H1 (cell line): ENCODE measurements around the gene SNX24. TPM values are rescaled to one million over a fixed set of nuclear protein-coding genes. Genes with fewer than 3 reads are reported as not detected.

Experiments used
- JUND ChIP-seq: IDR thresholded peaks from 2 replicates; pipeline ENCODE4 v1.6.1; 2011; ENCODE audit warnings: mild to moderate bottlenecking, improper control_type of control experiment, low read length
- PHF8 ChIP-seq: fragments of 200-600 bp; sonication (generic); conservative IDR thresholded peaks from 2 replicates; pipeline ENCODE4 v1.7.1; 2012; ENCODE audit warnings: low read depth, mild to moderate bottlenecking, inconsistent platforms, low read length, moderate library complexity
- POLR2AphosphoS5 ChIP-seq: IDR thresholded peaks from 2 replicates; pipeline ENCODE4 v1.6.1; 2011; ENCODE audit warnings: low read depth, low read length
- TEAD4 ChIP-seq: IDR thresholded peaks from 2 replicates; pipeline ENCODE4 v1.6.1; 2012; ENCODE audit warnings: low read depth, low read length, inconsistent platforms, mixed read lengths
- polyA plus RNA-seq, 7 experiments: library from polyadenylated mRNA; depleted of rRNA in 3 of 7; stranded (reverse) in 5 of 7; unstranded in 2 of 7; fragments of >200 nt in 5 of 7; fragments of 200-250 nt in 2 of 7; gene quantifications; 1 replicate in 5 of 7; 2 replicates in 1 of 7; 4 replicates in 1 of 7; pipeline versions ENCODE4 v1.2.1 to v1.2.3, GENCODE V29; 2011 to 2013; ENCODE audit warnings: missing spikeins in 2 of 7, mixed read lengths in 2 of 7
- total RNA-seq: library from RNA; stranded (reverse); fragmentation: NEBNext Ultra II Directional; extraction: Animal tissue kit (Norgen Biotek cat#: 25700); gene quantifications from 2 replicates; pipeline ENCODE4 v1.2.1, GENCODE V29; 2021
- TF ChIP-seq, protein P1 (sequence below): fragments of 300-600 bp; sonication (generic); IDR thresholded peaks from 2 replicates; pipeline ENCODE4 v1.7.1; 2012; ENCODE audit warnings: low read length, moderate library complexity, mild to moderate bottlenecking, inconsistent platforms; ENCODE audit not compliant: insufficient replicate concordance

SNX24 gene
- total and polyA plus RNA-seq, 2 of the 8 experiments (the other 6 are each of a cell fraction or from before 2014, with no cell fraction given) = 7.3 to 14.3 TPM

DNA sequence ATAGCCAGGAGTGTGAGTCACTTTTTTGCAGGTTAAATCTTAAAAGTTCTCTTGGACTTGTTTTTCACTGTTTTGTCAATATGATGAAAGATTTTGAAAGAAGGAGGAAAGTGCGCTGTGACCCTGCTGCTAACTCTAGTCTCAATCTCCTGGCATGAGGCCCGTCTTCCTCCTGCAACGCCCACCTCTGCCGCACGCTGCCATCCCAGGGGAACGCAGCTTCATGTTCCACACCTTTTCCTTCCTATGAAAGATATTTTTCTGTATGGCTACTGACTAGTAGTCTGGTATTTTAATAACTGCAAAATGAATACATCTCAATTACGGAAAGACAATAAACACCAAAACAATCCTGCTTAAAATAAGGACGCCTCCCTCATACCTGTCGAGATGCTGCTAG, 182.8 kb downstream of the SNX24 start (continued):
- TF ChIP-seq, protein P1, sequence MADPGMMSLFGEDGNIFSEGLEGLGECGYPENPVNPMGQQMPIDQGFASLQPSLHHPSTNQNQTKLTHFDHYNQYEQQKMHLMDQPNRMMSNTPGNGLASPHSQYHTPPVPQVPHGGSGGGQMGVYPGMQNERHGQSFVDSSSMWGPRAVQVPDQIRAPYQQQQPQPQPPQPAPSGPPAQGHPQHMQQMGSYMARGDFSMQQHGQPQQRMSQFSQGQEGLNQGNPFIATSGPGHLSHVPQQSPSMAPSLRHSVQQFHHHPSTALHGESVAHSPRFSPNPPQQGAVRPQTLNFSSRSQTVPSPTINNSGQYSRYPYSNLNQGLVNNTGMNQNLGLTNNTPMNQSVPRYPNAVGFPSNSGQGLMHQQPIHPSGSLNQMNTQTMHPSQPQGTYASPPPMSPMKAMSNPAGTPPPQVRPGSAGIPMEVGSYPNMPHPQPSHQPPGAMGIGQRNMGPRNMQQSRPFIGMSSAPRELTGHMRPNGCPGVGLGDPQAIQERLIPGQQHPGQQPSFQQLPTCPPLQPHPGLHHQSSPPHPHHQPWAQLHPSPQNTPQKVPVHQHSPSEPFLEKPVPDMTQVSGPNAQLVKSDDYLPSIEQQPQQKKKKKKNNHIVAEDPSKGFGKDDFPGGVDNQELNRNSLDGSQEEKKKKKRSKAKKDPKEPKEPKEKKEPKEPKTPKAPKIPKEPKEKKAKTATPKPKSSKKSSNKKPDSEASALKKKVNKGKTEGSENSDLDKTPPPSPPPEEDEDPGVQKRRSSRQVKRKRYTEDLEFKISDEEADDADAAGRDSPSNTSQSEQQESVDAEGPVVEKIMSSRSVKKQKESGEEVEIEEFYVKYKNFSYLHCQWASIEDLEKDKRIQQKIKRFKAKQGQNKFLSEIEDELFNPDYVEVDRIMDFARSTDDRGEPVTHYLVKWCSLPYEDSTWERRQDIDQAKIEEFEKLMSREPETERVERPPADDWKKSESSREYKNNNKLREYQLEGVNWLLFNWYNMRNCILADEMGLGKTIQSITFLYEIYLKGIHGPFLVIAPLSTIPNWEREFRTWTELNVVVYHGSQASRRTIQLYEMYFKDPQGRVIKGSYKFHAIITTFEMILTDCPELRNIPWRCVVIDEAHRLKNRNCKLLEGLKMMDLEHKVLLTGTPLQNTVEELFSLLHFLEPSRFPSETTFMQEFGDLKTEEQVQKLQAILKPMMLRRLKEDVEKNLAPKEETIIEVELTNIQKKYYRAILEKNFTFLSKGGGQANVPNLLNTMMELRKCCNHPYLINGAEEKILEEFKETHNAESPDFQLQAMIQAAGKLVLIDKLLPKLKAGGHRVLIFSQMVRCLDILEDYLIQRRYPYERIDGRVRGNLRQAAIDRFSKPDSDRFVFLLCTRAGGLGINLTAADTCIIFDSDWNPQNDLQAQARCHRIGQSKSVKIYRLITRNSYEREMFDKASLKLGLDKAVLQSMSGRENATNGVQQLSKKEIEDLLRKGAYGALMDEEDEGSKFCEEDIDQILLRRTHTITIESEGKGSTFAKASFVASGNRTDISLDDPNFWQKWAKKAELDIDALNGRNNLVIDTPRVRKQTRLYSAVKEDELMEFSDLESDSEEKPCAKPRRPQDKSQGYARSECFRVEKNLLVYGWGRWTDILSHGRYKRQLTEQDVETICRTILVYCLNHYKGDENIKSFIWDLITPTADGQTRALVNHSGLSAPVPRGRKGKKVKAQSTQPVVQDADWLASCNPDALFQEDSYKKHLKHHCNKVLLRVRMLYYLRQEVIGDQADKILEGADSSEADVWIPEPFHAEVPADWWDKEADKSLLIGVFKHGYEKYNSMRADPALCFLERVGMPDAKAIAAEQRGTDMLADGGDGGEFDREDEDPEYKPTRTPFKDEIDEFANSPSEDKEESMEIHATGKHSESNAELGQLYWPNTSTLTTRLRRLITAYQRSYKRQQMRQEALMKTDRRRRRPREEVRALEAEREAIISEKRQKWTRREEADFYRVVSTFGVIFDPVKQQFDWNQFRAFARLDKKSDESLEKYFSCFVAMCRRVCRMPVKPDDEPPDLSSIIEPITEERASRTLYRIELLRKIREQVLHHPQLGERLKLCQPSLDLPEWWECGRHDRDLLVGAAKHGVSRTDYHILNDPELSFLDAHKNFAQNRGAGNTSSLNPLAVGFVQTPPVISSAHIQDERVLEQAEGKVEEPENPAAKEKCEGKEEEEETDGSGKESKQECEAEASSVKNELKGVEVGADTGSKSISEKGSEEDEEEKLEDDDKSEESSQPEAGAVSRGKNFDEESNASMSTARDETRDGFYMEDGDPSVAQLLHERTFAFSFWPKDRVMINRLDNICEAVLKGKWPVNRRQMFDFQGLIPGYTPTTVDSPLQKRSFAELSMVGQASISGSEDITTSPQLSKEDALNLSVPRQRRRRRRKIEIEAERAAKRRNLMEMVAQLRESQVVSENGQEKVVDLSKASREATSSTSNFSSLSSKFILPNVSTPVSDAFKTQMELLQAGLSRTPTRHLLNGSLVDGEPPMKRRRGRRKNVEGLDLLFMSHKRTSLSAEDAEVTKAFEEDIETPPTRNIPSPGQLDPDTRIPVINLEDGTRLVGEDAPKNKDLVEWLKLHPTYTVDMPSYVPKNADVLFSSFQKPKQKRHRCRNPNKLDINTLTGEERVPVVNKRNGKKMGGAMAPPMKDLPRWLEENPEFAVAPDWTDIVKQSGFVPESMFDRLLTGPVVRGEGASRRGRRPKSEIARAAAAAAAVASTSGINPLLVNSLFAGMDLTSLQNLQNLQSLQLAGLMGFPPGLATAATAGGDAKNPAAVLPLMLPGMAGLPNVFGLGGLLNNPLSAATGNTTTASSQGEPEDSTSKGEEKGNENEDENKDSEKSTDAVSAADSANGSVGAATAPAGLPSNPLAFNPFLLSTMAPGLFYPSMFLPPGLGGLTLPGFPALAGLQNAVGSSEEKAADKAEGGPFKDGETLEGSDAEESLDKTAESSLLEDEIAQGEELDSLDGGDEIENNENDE = no peak
- TF ChIP-seq JUND (no peak), POLR2AphosphoS5 (no peak), PHF8 (no peak), TEAD4 (no peak)
